CD14-positive monocyte (primary cell): ENCODE results near the gene ACSS1. TPM values are rescaled to one million over a fixed set of nuclear protein-coding genes. Genes with fewer than 3 reads are reported as not detected.

Experiments
- DNase-seq, 3 donors: peaks; one replicate each; pipeline ENCODE4 v3.0.0-alpha.2; 2011 to 2022
- H2AFZ ChIP-seq: 2 replicates; pipeline ENCODE4 v1.6.0; 2012; ENCODE audit warnings: mild to moderate bottlenecking, low read depth, low read length, inconsistent platforms; ENCODE audit not compliant: insufficient read depth, poor library complexity, severe bottlenecking
- H3K27ac ChIP-seq, 2 donors: 1 replicate in 1 of 2; 2 replicates in 1 of 2; pipeline ENCODE4 v1.5.1; 2012 to 2013; ENCODE audit warnings: low read length in 2 of 2, control low read depth in 1 of 2, inconsistent platforms in 1 of 2, low read depth in 1 of 2, mild to moderate bottlenecking in 1 of 2
- H3K27me3 ChIP-seq, 2 donors: one replicate each; pipeline versions ENCODE4 v1.6.0 to v1.6.1; 2011 to 2013; ENCODE audit warnings: low read length in 2 of 2; ENCODE audit not compliant: control insufficient read depth in 2 of 2, insufficient read depth in 2 of 2
- H3K36me3 ChIP-seq, 2 donors: replicated peaks in 1 of 2; 1 replicate in 1 of 2; 2 replicates in 1 of 2; pipeline versions ENCODE4 v1.5.1 to v1.6.1; 2012 to 2013; ENCODE audit warnings: low read length in 2 of 2, control low read depth in 1 of 2, inconsistent platforms in 1 of 2, mild to moderate bottlenecking in 1 of 2; ENCODE audit not compliant: insufficient read depth in 2 of 2, control insufficient read depth in 1 of 2
- H3K4me1 ChIP-seq, 2 donors: 1 replicate in 1 of 2; 2 replicates in 1 of 2; pipeline versions ENCODE4 v1.5.1 to v1.6.1; 2012 to 2013; ENCODE audit warnings: low read length in 2 of 2, control low read depth in 1 of 2, inconsistent platforms in 1 of 2, mild to moderate bottlenecking in 1 of 2, moderate library complexity in 1 of 2; ENCODE audit not compliant: insufficient read depth in 2 of 2, control insufficient read depth in 1 of 2
- H3K4me2 ChIP-seq: replicated peaks from 2 replicates; pipeline ENCODE3; 2012; ENCODE audit warnings: low read length, moderate library complexity, mild to moderate bottlenecking; ENCODE audit not compliant: poor library complexity, severe bottlenecking; ENCODE audit errors: extremely low read depth
- H3K4me3 ChIP-seq, 3 experiments: fragments of 200-600 bp in 1 of 3; sonication (generic) in 1 of 3; replicated peaks in 1 of 3; 1 replicate in 2 of 3; 2 replicates in 1 of 3; pipeline ENCODE4 v1.5.1; 2011 to 2013; ENCODE audit warnings: low read length in 3 of 3, mild to moderate bottlenecking in 3 of 3, control low read depth in 2 of 3, low read depth in 2 of 3, inconsistent platforms in 1 of 3, moderate library complexity in 1 of 3
- H3K79me2 ChIP-seq: 2 replicates; pipeline ENCODE4 v1.6.0; 2012; ENCODE audit warnings: mild to moderate bottlenecking, control low read depth, inconsistent platforms, low read length, moderate library complexity; ENCODE audit not compliant: insufficient read depth
- H3K9ac ChIP-seq: 2 replicates; pipeline ENCODE4 v1.6.0; 2017; ENCODE audit warnings: low read length, mild to moderate bottlenecking; ENCODE audit not compliant: insufficient read depth, poor library complexity, severe bottlenecking
- H3K9me3 ChIP-seq, 2 donors: replicated peaks in 1 of 2; 1 replicate in 1 of 2; 2 replicates in 1 of 2; pipeline versions ENCODE4 v1.5.1 to v1.6.1; 2012 to 2013; ENCODE audit warnings: low read length in 2 of 2, control low read depth in 1 of 2; ENCODE audit not compliant: control insufficient read depth in 1 of 2, insufficient read depth in 1 of 2
- H4K20me1 ChIP-seq: 2 replicates; pipeline ENCODE4 v1.6.0; 2012; ENCODE audit warnings: mild to moderate bottlenecking, low read length, control low read depth, moderate library complexity; ENCODE audit not compliant: insufficient read depth
- H3K27ac Mint-ChIP-seq, 7 donors: one replicate each; pipeline ENCODE4 v1.8.0; 2020; ENCODE audit warnings: mild to moderate bottlenecking in 7 of 7, mixed read lengths in 7 of 7, moderate library complexity in 6 of 7, inconsistent platforms in 2 of 7
- H3K27me3 Mint-ChIP-seq, 3 donors: one replicate each; pipeline ENCODE4 v1.8.0; 2021 to 2022; ENCODE audit warnings: low read depth in 3 of 3, mild to moderate bottlenecking in 3 of 3, mixed read lengths in 3 of 3, moderate library complexity in 3 of 3, inconsistent platforms in 1 of 3
- H3K36me3 Mint-ChIP-seq, 2 donors: one replicate each; pipeline ENCODE4 v1.8.0; 2020; ENCODE audit warnings: mixed read lengths in 2 of 2, inconsistent platforms in 1 of 2, mild to moderate bottlenecking in 1 of 2
- H3K4me1 Mint-ChIP-seq: one replicate; pipeline ENCODE4 v1.8.0; 2020; ENCODE audit warnings: mild to moderate bottlenecking, mixed read lengths
- H3K4me3 Mint-ChIP-seq, 2 donors: one replicate each; pipeline ENCODE4 v1.8.0; 2020; ENCODE audit warnings: mild to moderate bottlenecking in 2 of 2, mixed read lengths in 2 of 2, moderate library complexity in 1 of 2
- H3K9me3 Mint-ChIP-seq, 7 donors: one replicate each; pipeline ENCODE4 v1.8.0; 2020 to 2022; ENCODE audit warnings: mixed read lengths in 7 of 7, mild to moderate bottlenecking in 6 of 7, moderate library complexity in 6 of 7, inconsistent platforms in 2 of 7
- CTCF ChIP-seq: fragments of 200-600 bp; IDR thresholded peaks from one replicate; pipeline ENCODE4 v1.8.0; 2022; ENCODE audit warnings: antibody characterized with exemption, mild to moderate bottlenecking
- WGBS: methylation state at CpG from one replicate; pipeline ENCODE4 v1.1.5; 2013; ENCODE audit warnings: missing lambda C conversion rate; ENCODE audit not compliant: insufficient coverage; 5-methylcytosine and 5-hydroxymethylcytosine counted together
- intact Hi-C, 2 donors: fragments of 100-400 bp; cut with micrococcal nuclease; formaldehyde crosslinking; loops; one replicate each; pipeline versions ENCODE4 v1.15.0 to v1.15.1; 2023
- polyA plus RNA-seq, 3 donors: library from polyadenylated mRNA; depleted of rRNA in 1 of 3; unstranded in 2 of 3; stranded (reverse) in 1 of 3; fragments of 300-500 nt in 2 of 3; fragments of >200 nt in 1 of 3; fragmentation: Illumina TruSeq in 2 of 3; gene quantifications; 1 replicate in 2 of 3; 2 replicates in 1 of 3; pipeline ENCODE4 v1.2.3, GENCODE V29; 2012 to 2021

The ACSS1 gene
- polyA plus RNA-seq, 3 donors: 26.6 to 32.0 (median 27.6) TPM

GRCh38 chr20:25087186-25087929 is 29.4 kb upstream of the ACSS1 start:
- Histone ChIP-seq H3K9me3 (peaks cover 0 to 3% of the 10 kb centered on the region in 2 donors), H3K4me3 (no peak overlapping the region), H4K20me1 (no peaks in the 10 kb centered on the region), H3K27ac (no peak overlapping the region), H3K4me2 (no peak overlapping the region), H2AFZ (no peak overlapping the region), H3K27me3 (peaks cover 31 to 43% of the 10 kb centered on the region in 2 donors), H3K4me1 (no peaks in the 10 kb centered on the region), H3K79me2 (no peaks in the 10 kb centered on the region), H3K9ac (no peak overlapping the region), H3K36me3 (no peaks in the 10 kb centered on the region)
- peaks cover 55 to 64% (median 56%) of the 10 kb centered on the region in 3 donors for H3K27me3 Mint-ChIP-seq
- no peak for DNase-seq
- no peaks in the 10 kb centered on the region for H3K36me3 Mint-ChIP-seq
- H3K4me1 Mint-ChIP-seq: peaks cover 19% of the 10 kb centered on the region
- H3K27ac Mint-ChIP-seq: no peak overlapping the region
- no peak overlapping the region for H3K4me3 Mint-ChIP-seq
- no CpG with 5 or more reads among the region's 4 CpGs for WGBS
- peaks cover 0 to 20% (median 0%) of the 10 kb centered on the region in 7 donors for H3K9me3 Mint-ChIP-seq
- no peak for TF ChIP-seq CTCF
- intact Hi-C loops: no loop called here

GRCh38 chr20:25085756-25086495 is 28.0 kb upstream of the ACSS1 start:
- H4K20me1 ChIP-seq: no peaks in the 10 kb centered on the region
- WGBS: 78% methylated on average over 8 of the region's 10 CpGs
- no peak for TF ChIP-seq CTCF
- no peak overlapping the region for H3K4me3 ChIP-seq
- Mint-ChIP-seq H3K4me1 (peaks cover 19% of the 10 kb centered on the region), H3K27ac (no peak overlapping the region), H3K9me3 (peaks cover 0 to 22% (median 0%) of the 10 kb centered on the region in 7 donors), H3K36me3 (peaks cover 0 to 2% of the 10 kb centered on the region in 2 donors), H3K27me3 (peaks cover 61 to 70% (median 63%) of the 10 kb centered on the region in 3 donors), H3K4me3 (peak overlapping the region in 1 of 2 donors; percentile 72)
- H3K9me3 ChIP-seq: peaks cover 0 to 7% of the 10 kb centered on the region in 2 donors
- H2AFZ ChIP-seq: peak overlapping the region; percentile 29
- H3K9ac ChIP-seq: no peak overlapping the region
- H3K79me2 ChIP-seq: no peaks in the 10 kb centered on the region
- H3K27me3 ChIP-seq: peaks cover 41 to 55% of the 10 kb centered on the region in 2 donors
- intact Hi-C loops: no loop called here
- no peak overlapping the region for H3K4me2 ChIP-seq
- H3K36me3 ChIP-seq: no peaks in the 10 kb centered on the region
- H3K4me1 ChIP-seq: no peaks in the 10 kb centered on the region
- no peak for DNase-seq
- H3K27ac ChIP-seq: no peak overlapping the region
